GM19239 (cell line): Measurements from ENCODE around the gene PCBD1.
"Not testable (repeated sequence)": the region's sequence is repeated elsewhere in the genome, so short reads cannot be mapped to it uniquely, and the experiment has no call there.

ENCODE experiments used
- DNase-seq: peaks from one replicate; pipeline ENCODE4 v3.0.0; 2011; ENCODE audit warnings: low spot score; ENCODE audit not compliant: insufficient read length
- FAIRE-seq: peaks from 2 replicates; lab custom pipeline; 2011; peaks lifted over from hg19 to GRCh38; lab: Jason Lieb, UNC

The PCBD1 gene

DNA sequence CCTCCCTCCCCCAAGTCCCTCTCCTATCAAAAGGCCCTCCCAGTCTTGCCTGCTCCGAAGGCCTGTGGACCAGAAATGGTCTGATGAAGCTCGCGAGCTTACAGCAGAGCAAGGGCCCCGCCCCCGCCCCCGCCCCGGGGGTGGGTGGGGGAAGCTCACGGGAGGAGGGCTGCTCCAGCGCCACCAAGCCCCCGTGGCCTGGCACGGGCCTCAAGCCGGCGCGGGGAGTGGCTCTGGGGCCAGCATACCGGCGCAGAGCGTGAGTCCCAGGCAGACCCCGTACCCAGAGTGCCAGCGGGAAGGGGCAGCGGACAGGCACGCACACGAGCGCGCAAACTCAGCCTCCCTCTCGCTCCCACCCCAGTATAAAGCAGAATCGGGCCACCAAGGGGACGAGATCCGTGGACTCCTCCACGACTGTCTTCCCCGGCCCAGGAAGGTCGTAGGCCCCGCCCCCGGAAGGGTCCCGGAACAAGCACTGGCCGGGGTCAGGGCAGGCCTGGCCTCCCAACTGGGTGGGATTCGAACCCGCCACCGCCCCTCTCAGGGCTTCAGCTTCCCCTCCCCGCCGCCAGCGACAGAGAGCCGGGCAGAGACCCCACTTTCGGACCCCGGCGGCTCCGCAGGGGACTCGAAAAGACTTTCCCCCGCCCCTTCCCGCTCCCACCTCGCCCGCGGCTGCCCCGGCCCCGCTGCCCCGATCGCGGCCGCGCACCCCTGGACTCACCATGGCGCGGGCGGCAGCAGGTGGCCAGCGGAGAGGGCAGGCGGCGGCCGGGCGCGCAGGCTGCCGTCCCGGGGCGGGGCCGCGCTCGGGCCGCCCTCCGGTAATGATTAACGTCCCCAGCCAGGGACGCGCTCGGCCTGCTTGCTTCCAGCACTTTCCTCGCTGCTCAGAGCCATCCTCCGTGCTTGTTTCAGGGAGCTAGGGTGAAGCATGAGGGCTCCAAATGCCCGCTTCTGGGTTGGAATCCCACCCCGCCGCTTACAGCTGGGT lies at the start of gene PCBD1:
Gene PCBD1 (minus strand): TSS at position 762 of the 997 bp plus-strand sequence. CDS start 32 bp downstream, at position 730.
- peak; percentile 78 for DNase-seq

DNA sequence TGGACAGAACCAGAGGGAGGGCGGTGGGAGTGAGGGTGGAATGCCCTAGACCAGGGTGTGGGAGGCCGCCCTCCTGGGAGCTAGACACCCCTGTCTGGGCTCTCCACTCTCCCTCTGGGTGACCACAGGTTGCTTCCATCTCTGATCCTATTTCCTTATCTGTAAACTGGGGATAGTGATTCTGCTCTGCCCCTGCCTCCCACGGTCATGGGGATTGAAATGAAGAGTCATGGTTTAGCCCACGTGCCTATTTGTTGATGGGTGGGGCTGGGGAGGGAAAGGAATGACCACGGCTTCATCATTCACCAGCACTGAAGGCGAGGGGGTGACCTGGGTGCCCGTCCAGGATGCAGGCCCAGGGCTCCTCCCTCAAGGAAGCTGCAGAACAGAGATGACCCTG lies 49.3 kb upstream of the PCBD1 start:
- DNase-seq = no peak
- no peak for FAIRE-seq

More for the DNA sequence above, at the start of gene PCBD1:
- peak; percentile 81 for FAIRE-seq

DNA sequence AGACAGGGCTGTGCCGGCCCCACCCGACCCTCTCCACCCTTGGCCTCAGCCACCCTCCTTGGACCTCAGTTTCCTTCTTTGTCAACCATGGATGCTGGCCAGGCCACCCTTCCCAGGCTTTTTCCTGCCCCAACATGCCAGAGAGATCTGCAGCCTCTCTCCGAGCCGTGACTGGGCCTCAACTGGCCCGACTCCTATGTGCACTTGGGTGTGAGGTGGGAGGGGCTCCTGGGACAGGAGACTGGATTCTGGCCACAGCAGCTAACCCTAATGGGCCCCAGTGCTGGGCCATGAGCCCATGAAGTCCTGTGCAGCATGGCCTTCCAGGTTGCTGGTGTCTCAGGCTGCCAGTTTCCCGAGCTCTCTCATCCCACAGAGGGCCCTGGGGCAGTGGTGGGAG lies 47.7 kb upstream of the PCBD1 start:
- DNase-seq = no peak
- FAIRE-seq = no peak

DNA sequence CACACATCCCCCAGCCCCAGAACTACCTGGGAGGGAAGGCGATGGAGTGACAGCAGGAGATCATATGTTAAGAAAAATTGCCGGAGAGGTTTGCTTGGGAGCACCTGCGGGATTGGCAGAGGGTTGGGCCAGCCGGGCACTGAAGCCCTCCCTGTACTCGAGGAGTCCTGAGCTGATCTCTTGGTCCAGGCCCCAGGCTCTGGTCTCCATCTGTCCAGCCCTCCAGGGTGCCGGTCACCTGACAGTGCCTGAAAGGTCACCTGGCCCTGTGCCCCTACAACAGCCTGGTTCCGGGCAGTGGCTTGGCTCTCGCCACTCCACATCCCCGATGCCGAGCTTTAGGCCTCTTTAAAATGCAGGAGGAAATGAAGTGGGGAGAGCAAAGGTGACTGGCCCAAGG lies 47.3 kb upstream of the PCBD1 start:
- no peak for DNase-seq
- no peak for FAIRE-seq

DNA sequence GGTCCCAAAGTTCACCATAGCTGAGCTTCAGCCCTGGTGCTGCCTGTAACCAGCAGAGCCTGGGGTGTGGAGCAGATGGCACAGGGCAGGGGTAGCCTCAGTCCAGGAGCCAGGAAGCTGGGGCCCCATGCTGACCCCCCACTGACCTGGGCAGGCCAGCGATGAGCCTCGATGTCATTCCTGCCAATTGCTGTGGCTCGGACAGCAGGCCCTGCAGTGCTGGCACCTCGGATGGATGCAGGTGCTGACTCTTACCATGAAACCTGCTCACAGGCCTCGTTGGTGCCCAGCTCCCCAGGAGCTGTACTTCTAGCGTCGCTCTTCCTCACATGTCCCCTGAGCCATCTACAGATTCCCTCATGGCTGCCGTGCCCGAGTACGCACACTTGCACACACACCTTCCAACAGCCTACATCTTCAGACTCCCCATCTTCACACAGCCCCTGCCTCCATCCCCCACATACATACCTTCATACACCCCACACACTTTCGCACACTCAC lies 46.8 kb upstream of the PCBD1 start:
- FAIRE-seq = no peak

DNA sequence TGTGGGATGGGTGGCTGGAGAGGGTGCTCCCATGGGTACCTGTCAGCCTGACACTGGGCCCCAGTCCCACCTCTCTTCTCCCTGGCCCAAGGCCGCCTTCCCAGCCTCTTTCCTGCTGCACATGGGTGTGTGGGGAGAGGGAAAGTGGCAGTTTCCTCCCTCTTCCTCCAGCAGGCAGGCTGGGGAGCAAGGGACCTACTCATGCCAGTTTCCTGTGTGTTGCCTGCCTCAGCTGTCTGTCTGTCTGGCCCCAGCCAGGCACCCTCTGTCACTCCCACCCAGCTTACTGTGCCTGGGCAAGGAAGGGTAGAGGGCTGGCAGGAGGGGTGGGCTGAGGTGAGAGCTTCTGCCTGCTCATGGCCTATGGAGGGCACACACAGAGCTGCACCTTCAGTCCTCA lies 46.3 kb upstream of the PCBD1 start:
- FAIRE-seq (no peak), DNase-seq (no peak)

More for the DNA sequence above, 46.8 kb upstream of the PCBD1 start:
- no peak for DNase-seq

DNA sequence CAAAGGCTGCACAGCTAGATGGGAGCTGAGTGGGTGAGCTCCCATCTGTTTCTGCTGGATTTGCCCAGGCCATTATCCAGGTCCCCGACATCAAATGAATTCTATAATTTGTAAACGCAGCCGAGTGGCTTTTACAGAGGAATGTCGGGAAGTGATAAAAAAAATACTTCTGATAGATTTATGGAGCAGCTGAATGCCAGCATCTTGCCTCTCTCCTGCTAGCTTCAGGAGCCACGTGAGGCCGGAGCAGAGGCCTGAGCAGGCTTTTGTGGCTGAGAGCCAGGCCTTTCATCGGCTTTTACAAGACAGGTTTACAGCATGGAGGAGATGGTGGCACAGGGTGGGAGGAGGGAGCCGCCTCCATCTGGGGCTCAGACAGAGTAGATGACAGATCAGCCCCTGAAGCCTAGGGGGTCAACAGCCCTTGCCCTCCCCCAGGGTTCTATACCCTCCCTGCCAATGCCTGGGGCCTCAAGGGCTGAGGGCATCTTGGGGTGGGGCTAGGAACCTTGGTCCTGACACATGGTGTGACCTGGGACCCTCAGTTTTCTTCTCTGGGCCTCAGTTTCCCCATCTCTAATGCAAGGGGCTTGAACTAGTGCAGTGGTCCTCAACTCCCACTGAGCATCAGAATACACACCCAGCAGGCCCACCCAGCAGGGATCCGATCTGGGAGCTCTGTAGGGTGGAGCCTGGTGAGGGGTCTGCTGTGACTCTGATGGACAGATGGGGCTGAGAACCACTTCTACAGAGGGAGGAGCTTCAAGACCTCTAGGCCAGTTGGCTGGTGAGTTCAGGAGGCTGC lies 44.2 kb upstream of the PCBD1 start:
- DNase-seq (no peak), FAIRE-seq (no peak)

DNA sequence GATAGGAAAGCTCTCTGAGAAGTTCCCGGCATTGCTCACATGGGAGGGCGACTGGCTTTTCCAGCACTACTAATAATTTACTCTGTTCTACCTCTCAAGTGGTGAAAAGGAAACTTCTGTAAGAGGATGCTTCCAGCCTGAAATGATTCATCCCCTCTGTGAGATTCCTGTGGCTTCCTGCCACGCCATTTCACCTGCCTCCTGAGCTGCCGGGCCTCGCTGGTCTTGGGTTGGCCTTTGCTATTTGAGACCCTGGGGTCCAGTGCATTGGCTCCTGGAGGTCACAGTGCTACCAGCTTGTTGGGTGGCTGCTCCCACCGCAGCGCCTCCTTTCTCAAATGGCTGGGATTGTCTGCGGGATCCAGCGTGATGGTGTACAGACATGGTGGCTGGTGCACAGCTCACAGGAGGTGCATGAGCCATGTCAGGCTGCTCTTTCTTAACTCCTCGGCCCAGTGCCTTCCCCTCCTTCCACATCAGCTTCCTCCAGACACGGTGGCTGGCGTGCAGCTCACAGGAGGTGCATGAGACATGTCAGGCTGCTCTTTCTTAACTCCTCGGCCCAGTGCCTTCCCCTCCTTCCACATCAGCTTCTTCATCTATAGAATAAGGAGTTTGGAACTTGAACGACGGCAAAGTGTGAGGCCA lies 42.9 kb upstream of the PCBD1 start:
- no peak for DNase-seq
- FAIRE-seq = no peak

DNA sequence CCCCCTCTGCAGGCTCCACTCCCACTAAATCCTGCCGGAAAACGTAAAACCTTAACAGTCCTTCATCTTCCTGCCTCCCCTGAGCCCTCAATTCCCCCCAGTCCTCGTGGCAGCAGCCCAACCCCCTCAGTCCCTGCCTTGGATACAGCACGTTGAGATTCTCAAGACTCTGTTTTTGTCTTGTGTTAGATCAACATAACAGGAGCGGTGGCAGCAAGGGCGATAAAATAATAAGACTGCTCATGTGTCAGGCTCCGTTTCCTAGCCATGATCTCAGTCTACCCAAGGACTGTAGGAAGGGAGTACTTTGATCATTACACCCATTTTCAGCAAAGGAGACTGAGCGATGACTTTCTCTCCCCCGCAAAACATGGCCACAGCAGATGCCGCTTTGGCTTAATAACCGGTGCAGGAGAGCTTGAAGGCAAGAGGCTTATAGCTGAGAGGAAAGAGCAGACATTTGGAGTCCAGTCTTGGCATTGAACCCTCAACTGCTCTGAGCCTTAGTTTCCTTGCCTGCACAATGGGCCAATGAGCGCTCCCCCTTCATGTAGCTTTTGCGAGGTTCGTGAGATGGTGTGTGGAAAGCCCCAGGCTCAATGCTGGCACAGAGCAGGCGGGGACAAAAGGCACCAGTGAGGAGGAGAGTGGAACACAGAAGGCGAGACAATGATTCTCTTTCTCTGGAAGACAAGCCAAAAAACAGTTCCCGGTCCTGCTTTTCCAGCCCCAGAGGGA lies 42.1 kb upstream of the PCBD1 start:
- FAIRE-seq (no peak), DNase-seq (no peak)

DNA sequence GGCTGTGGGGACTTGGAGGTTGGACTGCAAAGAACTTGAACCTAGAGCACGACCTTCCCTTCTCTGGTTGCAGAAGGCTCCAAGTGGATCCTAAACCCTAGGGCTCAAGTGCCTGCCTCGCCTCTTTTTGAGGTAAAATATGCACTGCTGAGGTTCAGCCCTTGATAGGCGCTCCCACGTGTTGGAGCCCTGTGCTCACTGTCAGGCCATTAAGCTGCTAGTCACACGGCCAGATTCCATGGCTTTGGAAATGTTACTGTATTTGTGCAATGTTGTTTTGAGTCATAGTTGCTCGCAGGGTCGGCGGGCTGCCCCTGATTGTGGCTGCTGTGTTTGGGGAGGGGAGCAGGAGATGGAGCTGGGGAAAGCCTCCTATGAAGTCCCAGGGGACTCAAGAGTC lies 39.8 kb upstream of the PCBD1 start:
- no peak for FAIRE-seq
- DNase-seq = no peak

DNA sequence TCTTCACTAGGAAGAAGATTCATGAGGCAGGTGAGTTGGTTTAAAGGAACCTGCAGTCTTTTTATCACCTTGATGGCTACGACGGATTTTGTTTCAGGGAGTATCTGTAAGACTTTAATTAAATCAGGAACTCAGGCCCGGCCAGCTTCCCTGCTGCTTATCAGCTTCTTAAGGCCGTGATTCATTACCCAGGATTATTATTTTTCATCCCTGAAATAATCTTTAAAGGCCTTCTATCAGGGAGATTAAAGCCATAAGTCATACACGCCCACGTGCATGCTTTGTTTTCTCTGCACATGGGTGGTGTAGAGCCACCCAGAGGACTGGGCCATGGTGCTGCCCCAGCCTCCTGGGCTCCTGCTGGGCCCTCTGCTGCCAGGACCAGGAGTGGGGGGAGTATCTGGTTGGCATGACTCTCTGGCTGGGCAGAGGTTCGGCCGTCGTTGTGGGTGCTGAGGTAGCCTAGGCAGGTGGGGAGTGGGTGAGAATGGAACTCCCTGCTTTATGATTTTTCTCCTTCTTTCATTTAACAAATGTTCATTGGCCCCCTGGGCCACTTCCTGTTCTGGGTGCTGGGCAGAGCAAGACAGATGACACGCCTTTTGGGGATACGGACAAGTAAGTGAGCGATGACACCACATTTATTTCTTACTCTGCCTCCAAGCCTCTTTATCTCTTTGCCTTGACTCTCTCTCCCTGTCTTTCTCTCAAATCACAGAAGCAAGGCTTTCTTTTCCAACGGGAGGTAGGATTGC lies 39.0 kb upstream of the PCBD1 start:
- DNase-seq (no peak), FAIRE-seq (no peak)

DNA sequence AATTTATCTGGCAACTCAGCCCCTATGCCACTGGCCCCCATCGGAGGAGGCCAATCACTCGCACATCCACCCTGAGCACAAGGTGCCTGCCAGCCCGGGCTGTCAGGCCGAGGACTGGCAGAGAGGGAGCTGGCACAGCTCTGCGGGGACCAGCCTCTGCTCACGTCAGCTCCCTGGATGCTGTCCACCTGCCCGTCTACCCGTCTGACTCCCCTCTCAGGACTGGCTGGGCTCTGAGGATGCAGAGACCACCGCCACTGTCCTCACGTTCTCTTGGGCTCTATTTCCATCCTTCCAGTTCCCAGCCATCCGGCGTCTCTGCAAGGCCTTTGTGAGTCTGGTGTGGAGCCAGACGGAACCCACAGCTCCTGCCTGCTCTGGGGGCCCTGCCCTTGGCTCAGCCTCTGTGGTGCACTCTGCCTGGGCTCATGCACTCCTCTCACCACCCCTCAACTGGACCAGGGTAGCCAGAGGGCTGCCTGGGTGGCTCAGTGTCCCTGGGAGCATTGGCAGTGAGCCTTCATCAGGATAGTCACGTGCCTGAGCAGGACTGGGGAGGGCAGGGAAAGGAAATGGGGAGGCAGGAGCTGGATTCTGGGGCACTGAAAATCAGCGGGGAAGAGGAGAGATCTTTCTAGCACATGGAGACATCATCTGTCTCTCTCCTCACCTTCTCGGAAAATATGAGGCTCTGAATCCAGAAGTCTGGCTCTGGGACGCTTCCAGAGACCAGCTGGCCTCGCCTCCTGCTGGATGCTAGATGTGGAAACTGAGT lies 38.0 kb upstream of the PCBD1 start:
- no peak for FAIRE-seq
- DNase-seq = no peak

DNA sequence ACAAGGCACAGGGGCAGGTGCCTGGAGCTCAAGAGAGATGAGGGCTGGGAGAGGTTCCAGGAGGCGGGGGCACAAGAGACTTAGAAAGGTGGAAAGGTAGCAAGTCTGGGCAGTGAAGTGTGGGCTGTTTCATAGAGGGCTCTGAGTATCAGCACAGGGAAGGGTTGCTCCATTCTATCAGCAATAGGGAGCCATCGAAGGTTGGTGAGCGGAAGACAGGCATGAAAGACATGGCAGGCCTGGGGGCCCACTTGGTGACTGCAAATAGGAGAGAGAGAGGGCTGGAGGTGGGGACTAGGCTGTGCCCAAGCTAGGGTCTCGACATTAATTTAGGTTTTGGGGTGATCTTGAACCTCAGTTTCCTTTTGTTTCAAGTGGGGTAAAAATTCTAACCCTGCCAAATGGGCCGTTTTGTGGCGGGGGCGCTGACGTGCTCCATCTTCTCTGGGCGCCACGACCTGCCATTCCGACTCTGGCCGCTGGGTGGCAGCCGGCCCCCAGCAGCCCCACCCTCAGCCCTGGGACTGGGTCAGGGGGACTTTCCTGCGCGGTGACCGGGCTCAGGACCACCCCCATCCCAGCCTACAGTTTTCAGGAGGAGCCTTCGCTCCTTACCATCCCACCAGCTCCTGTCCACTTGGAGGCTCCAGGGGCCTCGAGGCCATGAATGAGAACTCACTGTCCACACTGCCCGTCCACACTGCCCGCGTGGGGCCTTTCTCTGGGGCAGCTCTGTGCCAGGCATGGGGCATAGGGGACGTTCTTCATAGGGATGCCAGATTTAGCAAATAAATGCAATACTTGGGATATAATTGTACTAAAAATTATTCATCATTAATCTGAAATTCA lies 37.2 kb upstream of the PCBD1 start:
- peak; percentile 66 for DNase-seq
- peak; percentile 75 for FAIRE-seq

DNA sequence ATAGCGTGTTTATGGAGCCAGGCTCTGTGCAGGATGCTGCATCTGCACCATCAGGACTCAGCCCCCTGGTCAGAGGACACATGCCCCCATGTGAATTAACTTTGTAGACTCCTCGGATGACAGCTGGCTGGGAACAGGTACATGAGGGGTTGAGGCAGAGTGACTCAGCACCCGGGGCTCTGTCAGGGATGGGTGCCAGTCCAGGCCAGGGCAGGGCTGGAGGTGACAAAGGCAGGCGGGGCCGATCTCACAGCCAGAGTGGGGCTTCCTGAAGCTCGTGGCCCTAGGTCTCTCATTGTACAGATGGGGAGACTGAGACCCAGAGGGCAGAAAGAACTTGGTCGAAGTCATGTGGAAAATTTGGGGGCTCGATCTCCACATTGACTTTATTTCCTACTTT lies 35.3 kb upstream of the PCBD1 start:
- FAIRE-seq (no peak), DNase-seq (no peak)

DNA sequence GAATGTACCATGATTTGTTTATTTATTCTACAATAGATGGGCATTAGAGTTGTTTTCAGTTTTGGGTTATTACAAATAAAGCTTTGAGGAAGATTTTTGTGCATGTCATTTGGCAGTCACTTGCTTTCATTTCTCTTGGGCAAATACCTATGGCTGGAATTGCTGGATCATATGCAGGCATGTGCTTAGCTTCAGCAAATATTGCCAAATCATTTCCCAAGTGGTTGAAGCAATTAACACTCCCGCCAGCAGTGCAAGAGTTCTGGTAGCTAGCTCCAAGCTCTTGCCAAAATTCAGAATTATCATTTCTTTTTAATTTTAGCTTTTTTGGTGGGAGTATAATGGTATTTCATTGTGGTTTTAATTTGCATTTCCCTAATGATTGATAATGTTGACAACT lies 32.9 kb upstream of the PCBD1 start:
- DNase-seq (no peak), FAIRE-seq (no peak)

DNA sequence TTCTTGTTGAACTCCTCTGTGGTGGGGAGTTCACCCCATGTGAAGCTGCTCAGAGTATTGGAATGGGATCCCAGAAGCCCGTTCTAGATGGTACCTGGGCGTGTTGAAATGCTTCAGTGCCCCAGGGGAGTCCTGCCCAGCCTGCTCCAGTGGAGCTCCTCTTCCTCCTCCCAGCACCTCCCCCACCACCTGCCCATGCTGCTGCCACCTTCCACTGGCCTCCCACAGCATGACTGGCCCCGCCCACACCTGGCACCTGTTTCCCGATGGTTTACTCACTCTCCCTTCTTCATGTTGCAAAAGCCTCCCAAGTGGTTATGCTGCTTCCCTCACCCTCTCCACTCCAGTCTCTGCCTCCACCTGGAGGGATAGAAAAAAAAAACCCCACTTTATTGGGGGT lies 32.2 kb upstream of the PCBD1 start:
- DNase-seq = no peak
- FAIRE-seq = no peak

DNA sequence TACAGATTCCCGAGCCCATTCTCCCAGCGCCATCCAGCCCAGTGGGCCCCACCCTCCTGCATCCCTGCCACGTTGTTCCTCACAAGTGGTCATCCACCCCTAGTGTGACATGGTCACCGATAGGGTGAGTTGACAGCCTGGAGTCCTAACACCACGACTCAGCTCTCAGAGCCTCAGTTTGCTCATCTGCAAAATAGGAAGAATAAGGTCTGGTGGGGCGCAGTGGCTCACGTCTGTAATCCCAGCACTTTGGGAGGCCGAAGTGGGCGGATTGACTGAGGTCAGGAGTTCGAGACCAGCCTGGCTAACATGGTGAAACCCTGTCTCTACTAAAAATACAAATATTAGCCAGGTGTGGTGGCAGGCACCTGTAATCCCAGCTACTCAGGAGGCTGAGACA lies 31.5 kb upstream of the PCBD1 start:
- not testable (repeated sequence) for FAIRE-seq, DNase-seq
